Skeletal muscle satellite cell (primary cell): ENCODE data around the gene ZC3H18.

Experiments
- H3K27me3 ChIP-seq: 2 replicates; pipeline ENCODE4 v1.7.0; 2013; ENCODE audit warnings: low read length; ENCODE audit not compliant: control insufficient read depth, insufficient read depth
- H3K36me3 ChIP-seq: 2 replicates; pipeline ENCODE4 v1.7.0; 2013; ENCODE audit warnings: mild to moderate bottlenecking, control low read depth, low read length; ENCODE audit not compliant: insufficient read depth
- H3K4me1 ChIP-seq: 2 replicates; pipeline ENCODE4 v1.7.0; 2013; ENCODE audit warnings: low read length; ENCODE audit not compliant: control insufficient read depth, insufficient read depth
- H3K4me2 ChIP-seq: 2 replicates; pipeline ENCODE4 v1.7.0; 2013; ENCODE audit warnings: mild to moderate bottlenecking, low read length
- H3K4me3 ChIP-seq: 2 replicates; pipeline ENCODE4 v1.7.0; 2013; ENCODE audit warnings: low read length
- H3K9ac ChIP-seq: 2 replicates; pipeline ENCODE4 v1.7.0; 2013; ENCODE audit warnings: mild to moderate bottlenecking, low read depth, low read length, moderate library complexity
- H3K9me3 ChIP-seq: replicated peaks from 2 replicates; pipeline ENCODE4 v1.7.0; 2013; ENCODE audit warnings: mild to moderate bottlenecking, control low read depth, low read length

ZC3H18 gene

GRCh38 chr16:88673716-88674379 is 103.6 kb downstream of the ZC3H18 start:
- no peak overlapping the region for H3K4me3 ChIP-seq
- H3K4me1 ChIP-seq = peaks cover 5% of the 10 kb centered on the region
- H3K27me3 ChIP-seq = peaks cover 28% of the 10 kb centered on the region
- H3K9me3 ChIP-seq = no peaks in the 10 kb centered on the region
- no peak overlapping the region for H3K4me2 ChIP-seq
- H3K9ac ChIP-seq = no peak overlapping the region
- peaks cover 3% of the 10 kb centered on the region for H3K36me3 ChIP-seq

GRCh38 chr16:88676502-88677242 is 106.5 kb downstream of the ZC3H18 start:
- Histone ChIP-seq H3K27me3 (peaks cover 36% of the 10 kb centered on the region), H3K9me3 (no peaks in the 10 kb centered on the region), H3K4me3 (no peak overlapping the region), H3K4me2 (no peak overlapping the region), H3K9ac (no peak overlapping the region), H3K36me3 (peaks cover 3% of the 10 kb centered on the region), H3K4me1 (peaks cover 6% of the 10 kb centered on the region)

GRCh38 chr16:88677721-88678120 is 107.5 kb downstream of the ZC3H18 start:
- Histone ChIP-seq H3K4me3 (no peak overlapping the region), H3K27me3 (peaks cover 43% of the 10 kb centered on the region), H3K4me2 (peak overlapping the region; percentile 37), H3K36me3 (peaks cover 3% of the 10 kb centered on the region), H3K9ac (no peak overlapping the region), H3K9me3 (no peaks in the 10 kb centered on the region), H3K4me1 (peaks cover 13% of the 10 kb centered on the region)

- peaks cover 13% of the 10 kb centered on the region for H3K4me1 ChIP-seq
- H3K9ac ChIP-seq = no peak overlapping the region
- peaks cover 43% of the 10 kb centered on the region for H3K27me3 ChIP-seq
- H3K9me3 ChIP-seq = no peaks in the 10 kb centered on the region
- H3K4me2 ChIP-seq = peak overlapping the region; percentile 37
- no peak overlapping the region for H3K4me3 ChIP-seq
- H3K36me3 ChIP-seq = peaks cover 3% of the 10 kb centered on the region
Observed at GRCh38 chr16:88678224-88678979, 108.2 kb downstream of the ZC3H18 start.

GRCh38 chr16:88680554-88681083 is 110.4 kb downstream of the ZC3H18 start:
- Histone ChIP-seq H3K36me3 (no peaks in the 10 kb centered on the region), H3K9ac (no peak overlapping the region), H3K4me1 (peaks cover 22% of the 10 kb centered on the region), H3K9me3 (no peaks in the 10 kb centered on the region), H3K27me3 (peaks cover 53% of the 10 kb centered on the region), H3K4me2 (no peak overlapping the region), H3K4me3 (no peak overlapping the region)

- Histone ChIP-seq H3K4me3 (no peak overlapping the region), H3K36me3 (no peaks in the 10 kb centered on the region), H3K9ac (no peak overlapping the region), H3K4me2 (no peak overlapping the region), H3K9me3 (no peaks in the 10 kb centered on the region), H3K27me3 (peaks cover 54% of the 10 kb centered on the region), H3K4me1 (peaks cover 28% of the 10 kb centered on the region)
Observed at GRCh38 chr16:88681084-88681680, 111.0 kb downstream of the ZC3H18 start.
